ENCODE results near the gene COP1.

DNA sequence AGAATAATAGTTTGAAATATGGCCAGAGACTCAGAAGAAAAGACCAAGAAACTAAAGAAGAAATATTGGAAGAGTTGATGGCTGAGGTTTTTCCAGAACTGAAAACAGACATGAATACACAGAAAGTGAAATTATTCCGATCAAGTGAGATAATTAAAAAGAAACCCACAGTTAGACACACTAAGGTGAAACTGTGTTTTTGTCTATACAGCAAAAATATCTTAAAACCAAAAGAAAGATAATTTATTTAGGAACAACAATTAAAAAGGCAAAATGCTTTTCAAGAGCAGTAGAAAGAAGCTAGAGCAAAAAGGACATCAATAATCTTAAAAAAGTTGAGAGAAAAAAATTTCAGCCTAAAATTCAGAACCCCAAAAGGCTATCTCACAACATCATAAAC is 116.3 kb downstream of the COP1 start:
- TF ChIP-seq POLR2A (IDR thresholded peaks at IDR 0.05; ENCODE audit: insufficient read depth in 1 of 2, low read depth in 2 of 2, low read length in 2 of 2) (no peak), ZNF124 (CRISPR knock-in tag; IDR thresholded peaks at IDR 0.05) (no peak), ZNF562 (CRISPR knock-in tag; IDR thresholded peaks at IDR 0.05; ENCODE audit: borderline replicate concordance) (no peak), MED1 (CRISPR knock-in tag; IDR thresholded peaks at IDR 0.05) (no peak), ZNF660 (CRISPR knock-in tag; IDR thresholded peaks at IDR 0.05; ENCODE audit: borderline replicate concordance, low read depth) (no peak), ELF4 (CRISPR knock-in tag; IDR thresholded peaks at IDR 0.05; ENCODE audit: borderline replicate concordance) (no peak), ZBTB38 (CRISPR knock-in tag; IDR thresholded peaks at IDR 0.05) (no peak)
- TF ChIP-seq, protein P1, sequence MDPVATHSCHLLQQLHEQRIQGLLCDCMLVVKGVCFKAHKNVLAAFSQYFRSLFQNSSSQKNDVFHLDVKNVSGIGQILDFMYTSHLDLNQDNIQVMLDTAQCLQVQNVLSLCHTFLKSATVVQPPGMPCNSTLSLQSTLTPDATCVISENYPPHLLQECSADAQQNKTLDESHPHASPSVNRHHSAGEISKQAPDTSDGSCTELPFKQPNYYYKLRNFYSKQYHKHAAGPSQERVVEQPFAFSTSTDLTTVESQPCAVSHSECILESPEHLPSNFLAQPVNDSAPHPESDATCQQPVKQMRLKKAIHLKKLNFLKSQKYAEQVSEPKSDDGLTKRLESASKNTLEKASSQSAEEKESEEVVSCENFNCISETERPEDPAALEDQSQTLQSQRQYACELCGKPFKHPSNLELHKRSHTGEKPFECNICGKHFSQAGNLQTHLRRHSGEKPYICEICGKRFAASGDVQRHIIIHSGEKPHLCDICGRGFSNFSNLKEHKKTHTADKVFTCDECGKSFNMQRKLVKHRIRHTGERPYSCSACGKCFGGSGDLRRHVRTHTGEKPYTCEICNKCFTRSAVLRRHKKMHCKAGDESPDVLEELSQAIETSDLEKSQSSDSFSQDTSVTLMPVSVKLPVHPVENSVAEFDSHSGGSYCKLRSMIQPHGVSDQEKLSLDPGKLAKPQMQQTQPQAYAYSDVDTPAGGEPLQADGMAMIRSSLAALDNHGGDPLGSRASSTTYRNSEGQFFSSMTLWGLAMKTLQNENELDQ (CRISPR knock-in tag; IDR thresholded peaks at IDR 0.05; ENCODE audit: borderline replicate concordance): no peak
- TF ChIP-seq, protein P2, sequence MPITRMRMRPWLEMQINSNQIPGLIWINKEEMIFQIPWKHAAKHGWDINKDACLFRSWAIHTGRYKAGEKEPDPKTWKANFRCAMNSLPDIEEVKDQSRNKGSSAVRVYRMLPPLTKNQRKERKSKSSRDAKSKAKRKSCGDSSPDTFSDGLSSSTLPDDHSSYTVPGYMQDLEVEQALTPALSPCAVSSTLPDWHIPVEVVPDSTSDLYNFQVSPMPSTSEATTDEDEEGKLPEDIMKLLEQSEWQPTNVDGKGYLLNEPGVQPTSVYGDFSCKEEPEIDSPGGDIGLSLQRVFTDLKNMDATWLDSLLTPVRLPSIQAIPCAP (CRISPR knock-in tag; IDR thresholded peaks at IDR 0.05; ENCODE audit: low read depth): no peak
- TF ChIP-seq, protein P3, sequence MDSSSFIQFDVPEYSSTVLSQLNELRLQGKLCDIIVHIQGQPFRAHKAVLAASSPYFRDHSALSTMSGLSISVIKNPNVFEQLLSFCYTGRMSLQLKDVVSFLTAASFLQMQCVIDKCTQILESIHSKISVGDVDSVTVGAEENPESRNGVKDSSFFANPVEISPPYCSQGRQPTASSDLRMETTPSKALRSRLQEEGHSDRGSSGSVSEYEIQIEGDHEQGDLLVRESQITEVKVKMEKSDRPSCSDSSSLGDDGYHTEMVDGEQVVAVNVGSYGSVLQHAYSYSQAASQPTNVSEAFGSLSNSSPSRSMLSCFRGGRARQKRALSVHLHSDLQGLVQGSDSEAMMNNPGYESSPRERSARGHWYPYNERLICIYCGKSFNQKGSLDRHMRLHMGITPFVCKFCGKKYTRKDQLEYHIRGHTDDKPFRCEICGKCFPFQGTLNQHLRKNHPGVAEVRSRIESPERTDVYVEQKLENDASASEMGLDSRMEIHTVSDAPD (CRISPR knock-in tag; IDR thresholded peaks at IDR 0.05): no peak
- TF ChIP-seq, protein P4, sequence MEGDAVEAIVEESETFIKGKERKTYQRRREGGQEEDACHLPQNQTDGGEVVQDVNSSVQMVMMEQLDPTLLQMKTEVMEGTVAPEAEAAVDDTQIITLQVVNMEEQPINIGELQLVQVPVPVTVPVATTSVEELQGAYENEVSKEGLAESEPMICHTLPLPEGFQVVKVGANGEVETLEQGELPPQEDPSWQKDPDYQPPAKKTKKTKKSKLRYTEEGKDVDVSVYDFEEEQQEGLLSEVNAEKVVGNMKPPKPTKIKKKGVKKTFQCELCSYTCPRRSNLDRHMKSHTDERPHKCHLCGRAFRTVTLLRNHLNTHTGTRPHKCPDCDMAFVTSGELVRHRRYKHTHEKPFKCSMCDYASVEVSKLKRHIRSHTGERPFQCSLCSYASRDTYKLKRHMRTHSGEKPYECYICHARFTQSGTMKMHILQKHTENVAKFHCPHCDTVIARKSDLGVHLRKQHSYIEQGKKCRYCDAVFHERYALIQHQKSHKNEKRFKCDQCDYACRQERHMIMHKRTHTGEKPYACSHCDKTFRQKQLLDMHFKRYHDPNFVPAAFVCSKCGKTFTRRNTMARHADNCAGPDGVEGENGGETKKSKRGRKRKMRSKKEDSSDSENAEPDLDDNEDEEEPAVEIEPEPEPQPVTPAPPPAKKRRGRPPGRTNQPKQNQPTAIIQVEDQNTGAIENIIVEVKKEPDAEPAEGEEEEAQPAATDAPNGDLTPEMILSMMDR (CRISPR knock-in tag; IDR thresholded peaks at IDR 0.05): no peak

Measured in HepG2 (cell line).